GM18498 (cell line): ENCODE measurements around the gene FCAR.
A peak's percentile ranks its signal among the peaks of the same experiment; 100 is the strongest.
"Not testable (repeated sequence)": the region's sequence is repeated elsewhere in the genome, so short reads cannot be mapped to it uniquely, and the experiment has no call there.

Experiments
- ATAC-seq: cut with Tn5 transposase; IDR thresholded peaks from one replicate; pipeline ENCODE4 v1.9.1; 2021; ENCODE audit warnings: mild to moderate bottlenecking, moderate library complexity; ENCODE audit not compliant: unreplicated experiment

Gene FCAR

DNA sequence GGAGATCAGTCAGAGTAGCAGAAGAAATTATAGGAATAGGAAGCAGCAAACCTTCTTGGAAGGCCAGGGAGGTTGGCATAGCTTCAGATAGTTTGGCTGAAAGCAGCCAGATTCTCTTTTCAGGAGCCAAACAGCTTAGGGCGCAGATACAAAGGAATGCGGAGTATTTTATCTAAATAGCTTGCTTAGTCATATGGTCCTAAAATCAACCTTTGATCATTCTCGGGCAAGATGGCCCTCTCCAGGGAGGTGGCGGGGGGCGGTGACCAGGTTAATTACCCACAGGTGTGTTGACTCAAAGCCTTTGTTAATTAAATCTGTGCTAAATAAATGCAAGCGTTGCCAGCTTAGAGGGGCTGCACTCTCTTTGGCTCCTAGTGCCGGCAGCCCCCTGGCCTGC lies 19.4 kb downstream of the FCAR start:
- ATAC-seq: no peak

- ATAC-seq: not testable (repeated sequence)
These were observed 20.1 kb downstream of the FCAR start for GRCh38 chr19:54894106-54894505.

DNA sequence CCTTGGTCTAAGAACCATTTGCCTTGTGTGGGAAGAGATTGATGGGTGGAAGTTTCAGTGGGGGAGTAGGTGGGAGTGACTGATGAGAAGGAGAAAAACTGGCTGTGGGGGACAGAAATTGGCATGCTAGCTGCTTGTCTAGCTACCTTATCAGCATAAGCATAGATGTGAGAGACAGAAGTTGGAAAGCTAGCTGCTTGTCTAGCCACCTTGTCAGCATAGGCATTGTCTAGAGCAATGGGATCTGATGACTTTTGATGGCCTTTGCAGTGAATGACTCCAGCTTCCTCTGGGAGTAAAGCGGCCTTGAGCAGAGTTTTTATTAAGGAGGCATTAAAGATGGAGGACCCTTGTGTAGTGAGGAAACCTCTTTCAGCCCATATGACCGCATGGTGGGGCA lies 22.0 kb downstream of the FCAR start:
- ATAC-seq: no peak

GRCh38 chr19:54898685-54899084 lies 24.6 kb downstream of the FCAR start:
- ATAC-seq: not testable (repeated sequence)

DNA sequence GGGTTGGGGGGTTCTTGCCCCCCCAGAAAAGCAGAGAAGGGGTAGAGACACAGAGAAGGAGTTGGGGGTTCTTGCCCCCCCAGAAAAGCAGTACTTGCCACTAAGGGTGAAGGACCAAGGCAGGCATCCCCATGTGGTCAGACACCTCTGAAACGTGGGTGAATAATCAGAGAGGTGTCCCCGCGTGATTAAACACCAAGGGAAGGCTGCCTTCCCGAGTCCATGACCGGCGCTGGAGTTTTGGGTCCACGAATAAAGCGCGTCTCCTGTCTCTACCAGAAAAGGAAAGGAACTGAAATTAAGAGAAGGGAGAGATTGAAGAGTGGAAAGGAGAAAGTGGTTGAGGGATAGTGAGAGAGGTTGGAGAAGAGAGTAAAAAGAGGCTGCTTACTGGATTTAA lies 25.6 kb downstream of the FCAR start:
- not testable (repeated sequence) for ATAC-seq

DNA sequence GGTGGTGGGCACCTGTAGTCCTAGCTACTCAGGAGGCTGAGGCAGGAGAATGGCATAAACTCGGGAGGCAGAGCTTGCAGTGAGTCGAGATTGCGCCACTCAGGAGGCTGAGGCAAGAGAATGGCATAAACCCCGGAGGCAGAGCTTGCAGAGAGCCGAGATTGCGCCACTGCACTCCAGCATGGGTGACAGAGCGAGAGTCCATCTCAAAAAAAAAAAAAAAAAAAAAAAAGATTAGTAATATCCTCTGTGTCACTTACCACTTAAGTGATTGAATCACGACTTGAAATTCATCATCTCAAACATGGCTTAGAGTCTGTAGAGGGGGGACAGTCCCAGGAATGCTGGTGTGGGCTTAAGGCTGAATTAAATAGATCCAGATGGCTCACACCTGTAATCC lies 27.1 kb downstream of the FCAR start:
- ATAC-seq: not testable (repeated sequence)

GRCh38 chr19:54902061-54902460 lies 28.0 kb downstream of the FCAR start:
- ATAC-seq: no peak

GRCh38 chr19:54903303-54903702 lies 29.3 kb downstream of the FCAR start:
- no peak for ATAC-seq

DNA sequence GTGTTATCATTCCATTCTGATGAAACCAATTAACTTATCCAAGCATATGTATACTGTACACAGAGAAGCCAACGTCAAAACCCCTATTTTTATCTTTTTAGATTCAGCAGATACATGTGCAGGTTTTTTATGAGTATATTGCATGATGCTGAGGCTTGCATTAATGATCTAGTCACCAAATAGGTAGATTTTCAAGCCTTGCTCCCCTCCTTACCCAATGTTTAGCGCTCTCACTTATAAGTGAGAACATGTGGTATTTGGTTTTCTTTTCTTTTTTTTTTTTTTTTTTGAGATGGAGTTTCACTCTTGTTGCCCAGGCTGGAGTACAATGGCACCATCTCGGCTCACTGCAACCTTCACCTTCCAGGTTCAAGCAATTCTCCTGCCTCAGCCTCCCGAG lies 30.2 kb downstream of the FCAR start:
- ATAC-seq: not testable (repeated sequence)

- no peak for ATAC-seq
These were observed 31.4 kb downstream of the FCAR start for GRCh38 chr19:54905421-54905802.

GRCh38 chr19:54905803-54906511 lies 31.9 kb downstream of the FCAR start, which contains the start of gene NCR1:
NCR1 (plus strand) TSS chr19:54906148; CDS start chr19:54906188, 40 bp downstream.
- ATAC-seq: no peak

DNA sequence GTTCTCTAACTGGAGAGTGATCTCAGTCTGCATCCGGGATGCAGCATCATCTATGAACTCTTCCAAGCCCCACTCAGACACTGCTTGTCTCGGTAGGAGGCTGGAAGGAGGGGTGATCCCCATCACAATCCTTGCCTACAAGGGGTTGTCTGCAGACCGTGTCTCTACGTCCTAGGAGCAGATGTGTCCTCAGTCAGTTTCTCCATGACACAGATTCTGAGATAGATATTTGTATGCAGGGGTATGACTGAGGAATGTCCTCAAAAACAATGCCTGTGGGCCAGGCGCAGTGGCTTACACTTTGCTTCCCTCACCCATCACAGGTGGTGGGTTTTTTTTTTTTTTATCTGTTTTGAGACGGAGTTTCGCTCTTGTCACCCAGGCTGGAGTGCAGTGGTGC lies 32.8 kb downstream of the FCAR start:
- no peak for ATAC-seq

DNA sequence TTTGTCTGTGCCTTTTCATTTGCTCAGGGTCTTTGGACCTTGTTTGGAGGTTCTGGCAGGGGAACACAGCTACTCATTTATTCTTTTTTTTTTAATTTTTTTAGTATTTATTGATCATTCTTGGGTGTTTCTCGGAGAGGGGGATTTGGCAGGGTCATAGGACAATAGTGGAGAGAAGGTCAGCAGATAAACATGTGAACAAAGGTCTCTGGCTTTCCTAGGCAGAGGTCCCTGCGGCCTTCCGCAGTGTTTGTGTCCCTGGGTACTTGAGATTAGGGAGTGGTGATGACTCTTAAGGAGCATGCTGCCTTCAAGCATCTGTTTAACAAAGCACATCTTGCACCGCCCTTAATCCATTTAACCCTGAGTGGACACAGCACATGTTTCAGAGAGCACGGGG lies 33.9 kb downstream of the FCAR start:
- not testable (repeated sequence) for ATAC-seq

DNA sequence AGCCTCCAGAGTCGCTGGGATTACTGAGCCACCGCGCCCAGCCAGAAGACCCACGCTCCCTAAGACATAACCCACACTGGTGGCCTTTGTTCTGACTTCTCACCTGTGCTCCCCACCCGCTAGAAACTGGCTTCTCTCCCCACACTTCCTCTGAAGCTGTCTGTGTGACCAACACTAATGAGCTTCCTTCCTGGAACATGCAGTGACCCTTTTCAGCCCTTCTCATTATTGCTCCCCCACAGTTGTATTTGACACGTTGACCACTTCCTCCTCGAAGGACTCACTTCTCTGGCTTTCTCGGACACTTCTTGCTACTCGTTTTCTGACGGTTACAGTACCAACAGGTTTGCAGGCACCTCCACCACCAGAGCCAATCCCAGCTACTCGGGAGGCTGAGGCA lies 42.8 kb downstream of the FCAR start:
- no peak for ATAC-seq

DNA sequence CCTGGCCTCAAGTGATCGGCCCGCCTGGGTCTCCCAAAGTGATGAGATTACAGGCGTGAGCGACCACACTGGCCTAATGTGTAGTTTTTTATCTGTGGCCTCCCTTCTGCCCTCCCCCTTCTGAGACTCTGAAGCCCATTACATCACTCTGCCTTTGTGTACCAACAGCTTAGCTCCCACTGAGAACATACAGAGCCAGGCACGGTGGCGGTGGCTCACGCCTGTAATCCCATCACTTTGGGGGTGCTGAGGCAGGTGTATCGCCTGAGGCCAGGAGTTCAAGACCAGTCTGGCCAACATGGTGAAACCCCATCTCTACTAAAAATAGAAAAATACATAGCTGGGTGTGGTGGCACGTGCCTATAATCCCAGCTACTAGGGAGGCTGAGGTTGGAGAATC lies 44.5 kb downstream of the FCAR start:
- no peak for ATAC-seq

- ATAC-seq: not testable (repeated sequence)
These were observed 45.9 kb downstream of the FCAR start for GRCh38 chr19:54919646-54920563.

- ATAC-seq: no peak
These were observed 47.0 kb downstream of the FCAR start for GRCh38 chr19:54921082-54921481.

GRCh38 chr19:54923276-54923675 lies 49.2 kb downstream of the FCAR start:
- no peak for ATAC-seq

DNA sequence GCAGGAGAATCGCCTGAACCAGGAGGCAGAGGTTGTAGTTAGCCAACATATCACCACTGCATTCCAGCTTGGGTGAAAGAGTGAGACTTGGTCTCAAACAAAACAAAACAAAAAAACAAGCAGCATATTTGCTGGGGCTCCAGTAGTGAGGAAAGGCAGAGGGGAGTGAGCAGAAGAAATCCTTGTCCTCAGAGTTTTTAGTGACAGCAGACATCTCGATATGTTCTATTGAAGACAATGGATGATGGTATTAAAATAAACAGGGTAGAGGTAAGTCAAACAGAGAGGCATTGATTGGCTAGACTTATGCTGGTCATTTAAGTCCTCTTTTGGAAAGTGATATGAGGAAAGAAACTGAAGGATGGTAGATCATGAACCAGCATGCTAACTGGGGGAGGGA lies 54.3 kb downstream of the FCAR start:
- ATAC-seq: no peak

- peak; percentile 51 for ATAC-seq
These were observed 63.9 kb downstream of the FCAR start for GRCh38 chr19:54937926-54938325.

DNA sequence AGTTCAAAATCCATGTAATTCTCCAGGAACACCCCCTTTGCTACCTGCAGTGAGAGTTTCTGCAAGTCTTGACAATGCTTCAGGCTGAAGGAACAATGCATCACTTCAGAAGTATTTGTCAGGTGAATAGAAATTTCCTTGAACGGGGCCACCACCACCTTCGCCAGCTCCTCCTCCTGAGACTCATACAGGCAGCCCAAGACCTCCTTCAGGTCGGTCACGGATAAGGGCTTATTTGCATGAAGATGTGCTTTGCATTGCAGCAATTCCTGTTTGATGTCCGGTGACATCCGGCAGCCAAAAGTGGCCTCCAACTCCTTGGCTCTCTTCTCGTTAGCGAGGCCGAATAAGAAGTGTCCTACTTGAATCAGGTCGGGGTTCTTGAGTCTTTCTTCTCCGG lies 64.9 kb downstream of the FCAR start:
- no peak for ATAC-seq

GRCh38 chr19:54939538-54939937 lies 65.5 kb downstream of the FCAR start:
- ATAC-seq: not testable (repeated sequence)
